Esophagus muscularis mucosa (tissue), 4 donors: ENCODE data around the gene RNF130. TPM values are rescaled to one million over a fixed set of nuclear protein-coding genes. Genes with fewer than 3 reads are reported as not detected.

Source experiments
- DNase-seq: peaks from one replicate; pipeline ENCODE4 v3.0.0-alpha.2; 2017; ENCODE audit errors: extremely low spot score
- H3K27ac ChIP-seq, 4 donors: fragments of 200-600 bp; sonication (generic); replicated peaks in 1 of 4; 1 replicate in 3 of 4; 2 replicates in 1 of 4; pipeline ENCODE4 v1.5.1; 2016 to 2019; ENCODE audit warnings: mild to moderate bottlenecking in 1 of 4
- H3K27me3 ChIP-seq, 4 donors: fragments of 200-600 bp; sonication (generic); one replicate each; pipeline versions ENCODE4 v1.5.1 to v1.6.0; 2016 to 2019
- H3K36me3 ChIP-seq, 4 donors: fragments of 200-600 bp; sonication (generic); one replicate each; pipeline ENCODE4 v1.5.1; 2016 to 2019
- H3K4me1 ChIP-seq, 4 donors: fragments of 200-600 bp; sonication (generic); one replicate each; pipeline ENCODE4 v1.5.1; 2016 to 2019
- H3K4me3 ChIP-seq, 4 donors: fragments of 200-600 bp; sonication (generic); 1 replicate in 2 of 4; 2 replicates in 2 of 4; pipeline ENCODE4 v1.5.1; 2016 to 2019; ENCODE audit warnings: mild to moderate bottlenecking in 4 of 4, moderate library complexity in 1 of 4
- H3K9me3 ChIP-seq, 4 donors: fragments of 200-600 bp; sonication (generic); 1 replicate in 3 of 4; 2 replicates in 1 of 4; pipeline ENCODE4 v1.5.1; 2016 to 2019
- EP300 ChIP-seq: sonication (generic); formaldehyde crosslinking; IDR thresholded peaks from one replicate; pipeline ENCODE4 v1.6.1; 2017; ENCODE audit warnings: antibody characterized with exemption
- POLR2A ChIP-seq: fragments of 450-650 bp; IDR thresholded peaks from one replicate; pipeline ENCODE4 v1.6.1; 2017; ENCODE audit warnings: antibody characterized with exemption, moderate library complexity, mild to moderate bottlenecking, low read depth
- POLR2AphosphoS5 ChIP-seq, 2 donors: sonication (generic); formaldehyde crosslinking; IDR thresholded peaks; one replicate each; pipeline ENCODE4 v1.6.1; 2017; ENCODE audit warnings: antibody characterized with exemption in 2 of 2
- WGBS: methylation state at CpG from one replicate; pipeline ENCODE4 v1.1.5; 2018; 5-methylcytosine and 5-hydroxymethylcytosine counted together
- intact Hi-C: fragments of 100-400 bp; cut with DNase I; formaldehyde crosslinking; loops from one replicate; pipeline ENCODE4 v1.15.1; 2023
- total RNA-seq, 4 donors: library from RNA; depleted of rRNA; stranded (reverse); fragments of >200 nt; gene quantifications; one replicate each; pipeline versions ENCODE4 v1.1.0 to v1.2.1, GENCODE V29; 2016
- TF ChIP-seq, protein P1 (sequence below), 3 experiments: fragments of 200-600 bp in 2 of 3; fragments of 450-650 bp in 1 of 3; sonication (generic) in 2 of 3; IDR thresholded peaks; one replicate each; pipeline ENCODE4 v1.5.1; 2017 to 2019; ENCODE audit warnings: antibody characterized with exemption in 3 of 3, mild to moderate bottlenecking in 2 of 3, moderate library complexity in 1 of 3

The RNF130 gene
- total RNA-seq, 4 donors from 2014 or later = 98.4 to 136 (median 108) TPM

DNA sequence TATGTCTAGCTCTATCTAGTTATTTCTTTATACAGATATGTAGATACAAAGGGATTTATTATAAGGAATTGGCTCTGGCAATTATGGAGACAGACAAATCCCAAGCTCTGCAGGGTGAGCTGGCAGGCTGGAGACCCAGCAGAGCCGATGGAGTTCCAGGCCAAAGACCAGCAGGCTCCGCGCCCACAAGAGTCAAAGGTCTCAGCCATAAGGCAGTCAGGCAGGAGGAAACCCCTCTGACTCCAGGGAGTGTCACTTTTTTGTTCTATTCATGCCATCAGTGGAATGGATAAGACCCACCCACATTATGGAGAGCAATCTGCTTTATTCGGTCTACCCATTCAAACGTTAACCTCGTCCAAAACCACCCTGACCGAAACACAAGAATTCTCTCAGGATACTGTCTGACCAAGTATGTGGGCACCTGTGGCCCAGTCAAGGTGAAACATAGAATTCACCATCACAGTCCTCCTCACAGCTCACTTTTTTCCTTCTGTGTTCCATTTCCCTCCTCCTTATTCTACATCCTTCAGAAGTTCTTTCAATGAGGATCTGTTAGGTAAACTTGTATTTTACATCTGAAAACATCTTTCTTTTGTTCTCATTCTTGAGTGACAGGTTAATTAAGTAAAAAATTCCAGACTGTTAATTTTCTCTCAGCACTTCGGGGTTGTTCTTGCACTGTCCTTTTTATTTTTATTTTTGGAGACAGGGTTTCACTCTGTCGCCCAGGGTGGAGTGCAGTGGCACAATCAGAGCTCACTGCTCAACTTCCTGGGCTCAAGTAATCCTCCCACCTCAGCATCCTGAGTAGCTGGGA, 21.2 kb downstream of the RNF130 start:
- DNase-seq = no peak
- H3K4me1 ChIP-seq = peaks cover 35 to 77% (median 58%) of the 10 kb centered on the region in 4 donors
- 78% methylated on average over 9 of the region's 9 CpGs for WGBS
- H3K27ac ChIP-seq = no peak overlapping the region
- intact Hi-C loops = no loop called here
- no peak overlapping the region for H3K4me3 ChIP-seq
- peaks cover 0 to 5% (median 0%) of the 10 kb centered on the region in 4 donors for H3K36me3 ChIP-seq
- H3K27me3 ChIP-seq = no peaks in the 10 kb centered on the region
- TF ChIP-seq POLR2A (no peak), POLR2AphosphoS5 (IDR thresholded peaks at IDR 0.05) (no peak), EP300 (no peak)
- TF ChIP-seq, protein P1, sequence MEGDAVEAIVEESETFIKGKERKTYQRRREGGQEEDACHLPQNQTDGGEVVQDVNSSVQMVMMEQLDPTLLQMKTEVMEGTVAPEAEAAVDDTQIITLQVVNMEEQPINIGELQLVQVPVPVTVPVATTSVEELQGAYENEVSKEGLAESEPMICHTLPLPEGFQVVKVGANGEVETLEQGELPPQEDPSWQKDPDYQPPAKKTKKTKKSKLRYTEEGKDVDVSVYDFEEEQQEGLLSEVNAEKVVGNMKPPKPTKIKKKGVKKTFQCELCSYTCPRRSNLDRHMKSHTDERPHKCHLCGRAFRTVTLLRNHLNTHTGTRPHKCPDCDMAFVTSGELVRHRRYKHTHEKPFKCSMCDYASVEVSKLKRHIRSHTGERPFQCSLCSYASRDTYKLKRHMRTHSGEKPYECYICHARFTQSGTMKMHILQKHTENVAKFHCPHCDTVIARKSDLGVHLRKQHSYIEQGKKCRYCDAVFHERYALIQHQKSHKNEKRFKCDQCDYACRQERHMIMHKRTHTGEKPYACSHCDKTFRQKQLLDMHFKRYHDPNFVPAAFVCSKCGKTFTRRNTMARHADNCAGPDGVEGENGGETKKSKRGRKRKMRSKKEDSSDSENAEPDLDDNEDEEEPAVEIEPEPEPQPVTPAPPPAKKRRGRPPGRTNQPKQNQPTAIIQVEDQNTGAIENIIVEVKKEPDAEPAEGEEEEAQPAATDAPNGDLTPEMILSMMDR (IDR thresholded peaks at IDR 0.05) = no peak
- H3K9me3 ChIP-seq = no peaks in the 10 kb centered on the region

DNA sequence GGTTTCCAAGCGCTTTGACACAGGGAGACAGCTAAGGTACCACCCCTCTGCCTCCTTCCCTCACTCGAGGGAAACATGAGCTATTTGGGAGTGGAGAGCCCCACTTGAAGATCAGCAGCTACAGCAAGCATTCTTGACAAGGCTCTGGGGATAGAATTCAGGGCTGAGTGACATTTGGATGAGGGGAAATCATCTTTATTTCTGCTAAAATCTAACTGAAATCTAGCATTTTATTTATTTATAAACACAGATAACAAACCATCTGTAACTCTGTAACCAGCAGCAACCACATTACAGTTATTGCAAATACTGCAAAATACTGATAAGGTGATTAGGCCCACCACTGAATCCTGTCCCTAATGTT, 22.4 kb downstream of the RNF130 start:
- no peaks in the 10 kb centered on the region for H3K27me3 ChIP-seq
- H3K36me3 ChIP-seq = peaks cover 0 to 5% (median 0%) of the 10 kb centered on the region in 4 donors
- no peaks in the 10 kb centered on the region for H3K9me3 ChIP-seq
- H3K4me3 ChIP-seq = no peak overlapping the region
- H3K27ac ChIP-seq = no peak overlapping the region
- no peak for DNase-seq
- peaks cover 35 to 72% (median 51%) of the 10 kb centered on the region in 4 donors for H3K4me1 ChIP-seq
- TF ChIP-seq POLR2AphosphoS5 (IDR thresholded peaks at IDR 0.05) = no peak
- no peak for TF ChIP-seq POLR2A
- no peak for TF ChIP-seq EP300
- TF ChIP-seq, protein P1 (IDR thresholded peaks at IDR 0.05) = no peak
- WGBS = 50% methylated on average over 2 of the region's 2 CpGs
- intact Hi-C loops = no loop called here

DNA sequence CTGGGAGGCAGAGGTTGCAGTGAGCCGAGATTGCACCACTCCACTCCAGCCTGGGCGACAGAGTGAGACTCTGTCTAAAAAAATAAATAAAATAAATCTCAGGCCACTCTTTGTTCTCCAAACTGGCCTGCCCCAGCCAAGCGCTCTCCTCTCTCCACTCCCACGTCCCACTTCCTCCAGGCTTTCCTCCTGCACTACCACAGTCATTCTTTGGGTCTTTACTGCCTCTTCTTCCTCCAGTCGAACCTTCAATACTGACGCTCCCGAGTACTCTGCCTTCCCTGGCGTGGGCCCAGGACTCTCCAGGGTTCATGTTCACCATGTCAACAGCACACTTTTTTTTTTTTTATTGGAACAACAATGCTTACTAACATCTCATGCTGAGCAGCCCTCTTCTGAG, 23.9 kb downstream of the RNF130 start:
- Histone ChIP-seq H3K27ac (peak overlapping the region; percentile 1 to 44 (median 24)), H3K4me1 (peaks cover 29 to 59% (median 40%) of the 10 kb centered on the region in 4 donors), H3K36me3 (peaks cover 0 to 5% (median 0%) of the 10 kb centered on the region in 4 donors), H3K27me3 (no peaks in the 10 kb centered on the region), H3K9me3 (no peaks in the 10 kb centered on the region), H3K4me3 (no peak overlapping the region)
- TF ChIP-seq POLR2A (no peak), EP300 (no peak), POLR2AphosphoS5 (IDR thresholded peaks at IDR 0.05) (no peak)
- TF ChIP-seq, protein P1 (IDR thresholded peaks at IDR 0.05) = no peak
- intact Hi-C loops = no loop called here
- WGBS = 55% methylated on average over 8 of the region's 8 CpGs
- DNase-seq = no peak

DNA sequence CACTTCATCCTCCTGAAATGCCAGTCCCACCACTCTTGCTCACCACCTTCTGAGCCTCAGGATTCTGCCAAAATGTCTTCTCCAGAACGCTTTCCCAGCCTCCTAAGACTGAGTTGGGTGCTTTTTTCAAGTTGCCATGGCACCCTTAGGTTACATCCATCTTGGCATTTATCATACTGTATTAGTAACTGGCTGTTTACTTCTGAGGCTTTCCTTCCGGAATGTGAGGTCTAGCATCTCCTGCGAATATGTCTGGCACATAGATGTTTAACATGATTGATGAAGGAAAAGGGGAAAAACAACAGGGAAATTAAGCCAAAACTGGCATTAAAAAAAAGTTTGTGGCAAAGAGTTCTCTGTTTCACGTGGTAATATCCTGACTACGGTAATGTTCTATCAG, 24.9 kb downstream of the RNF130 start:
- Histone ChIP-seq H3K36me3 (peaks cover 0 to 5% (median 0%) of the 10 kb centered on the region in 4 donors), H3K4me1 (peaks cover 26 to 52% (median 35%) of the 10 kb centered on the region in 4 donors), H3K27me3 (no peaks in the 10 kb centered on the region), H3K4me3 (no peak overlapping the region), H3K9me3 (no peaks in the 10 kb centered on the region), H3K27ac (no peak overlapping the region)
- intact Hi-C loops = no loop called here
- DNase-seq = no peak
- no peak for TF ChIP-seq POLR2AphosphoS5 (IDR thresholded peaks at IDR 0.05)
- WGBS = 69% methylated on average over 5 of the region's 5 CpGs

DNA sequence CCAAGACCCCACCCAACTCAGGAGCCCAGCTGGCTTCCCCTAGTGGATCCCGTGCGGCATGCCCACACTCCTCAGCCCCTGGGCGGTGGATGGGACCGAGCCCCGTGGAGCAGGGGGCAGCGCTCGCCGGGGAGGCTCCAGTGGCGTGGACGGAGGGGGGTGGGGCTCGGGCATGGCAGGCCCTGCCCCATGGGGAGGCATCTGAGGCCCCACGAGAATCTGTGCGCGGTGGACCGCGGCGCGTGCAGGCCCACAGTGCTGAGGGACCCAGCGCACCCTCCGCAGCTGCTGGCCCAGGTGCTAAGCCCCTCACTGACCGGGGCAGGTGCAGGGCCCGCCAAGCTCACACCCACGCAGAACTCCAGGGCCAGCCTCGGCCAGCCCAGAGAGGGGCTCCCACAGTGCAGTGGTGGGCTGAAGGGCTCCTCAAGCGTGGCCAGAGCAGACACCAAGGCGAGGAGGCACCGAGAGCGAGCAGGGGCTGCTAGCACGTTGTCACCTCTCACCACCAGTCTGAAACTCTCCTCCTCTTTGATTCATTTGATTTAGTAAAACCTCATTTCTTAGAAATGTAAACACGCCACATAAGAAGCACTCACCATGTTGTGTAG, 25.6 kb downstream of the RNF130 start:
- WGBS = 96% methylated on average over 9 of the region's 30 CpGs
- TF ChIP-seq, protein P1 (IDR thresholded peaks at IDR 0.05) = no peak
- TF ChIP-seq POLR2A (no peak), EP300 (no peak), POLR2AphosphoS5 (IDR thresholded peaks at IDR 0.05) (no peak)
- intact Hi-C loops = no loop called here
- H3K9me3 ChIP-seq = no peaks in the 10 kb centered on the region
- H3K4me3 ChIP-seq = no peak overlapping the region
- no peaks in the 10 kb centered on the region for H3K27me3 ChIP-seq
- H3K27ac ChIP-seq = no peak overlapping the region
- DNase-seq = no peak
- peaks cover 0 to 5% (median 0%) of the 10 kb centered on the region in 4 donors for H3K36me3 ChIP-seq
- H3K4me1 ChIP-seq = peaks cover 26 to 53% (median 35%) of the 10 kb centered on the region in 4 donors
